T-helper 2 cell treated with Interferon-gamma antibody and Interleukin-4, amounts not matched to agents 5 μg/mL and 100 μg/mL, for 36 hours (primary cell): Measurements from ENCODE around the gene TTC33.
A peak's percentile ranks its signal among the peaks of the same experiment; 100 is the strongest.
"Not testable (repeated sequence)": the region's sequence is repeated elsewhere in the genome, so short reads cannot be mapped to it uniquely, and the experiment has no call there.

Experiments
- DNase-seq: peaks from one replicate; pipeline ENCODE4 v3.0.0; 2021; ENCODE audit warnings: low spot score
- H3K27ac Mint-ChIP-seq: one replicate; pipeline ENCODE4 v1.8.0; 2021; ENCODE audit warnings: mild to moderate bottlenecking, mixed read lengths
- H3K27me3 Mint-ChIP-seq: one replicate; pipeline ENCODE4 v1.8.0; 2021; ENCODE audit warnings: low read depth, mixed read lengths
- H3K36me3 Mint-ChIP-seq: one replicate; pipeline ENCODE4 v1.8.0; 2021; ENCODE audit warnings: low read depth, mixed read lengths
- H3K4me1 Mint-ChIP-seq: one replicate; pipeline ENCODE4 v1.8.0; 2021; ENCODE audit warnings: low read depth, mixed read lengths
- H3K4me3 Mint-ChIP-seq: one replicate; pipeline ENCODE4 v1.8.0; 2022; ENCODE audit warnings: mild to moderate bottlenecking, moderate library complexity, mixed read lengths
- H3K9me3 Mint-ChIP-seq: one replicate; pipeline ENCODE4 v1.8.0; 2021; ENCODE audit warnings: mixed read lengths

Gene TTC33

DNA sequence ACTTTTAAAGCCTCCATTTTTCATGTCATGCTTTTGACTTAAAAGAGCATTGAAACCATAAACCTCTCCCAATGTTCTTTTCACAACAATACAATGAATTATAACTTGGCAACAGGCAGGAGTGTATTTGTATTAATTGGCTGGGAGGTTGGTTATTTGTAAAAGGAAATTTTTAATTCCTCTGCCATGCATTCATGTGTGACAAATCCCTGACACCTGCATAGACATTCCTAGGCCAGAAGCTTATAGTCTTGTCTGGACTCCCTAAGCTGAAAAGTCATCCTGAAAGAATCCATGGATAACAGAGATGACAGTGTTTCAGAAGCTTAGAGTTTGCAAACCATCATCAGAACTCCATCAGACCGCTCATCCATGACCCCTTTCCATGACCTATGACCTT, 152.4 kb downstream of the TTC33 start:
- H3K36me3 Mint-ChIP-seq: peaks cover 5% of the 10 kb centered on the region
- no peak overlapping the region for H3K27ac Mint-ChIP-seq
- no peaks in the 10 kb centered on the region for H3K9me3 Mint-ChIP-seq
- H3K4me1 Mint-ChIP-seq: peaks cover 44% of the 10 kb centered on the region
- H3K27me3 Mint-ChIP-seq: no peaks in the 10 kb centered on the region
- no peak for DNase-seq
- H3K4me3 Mint-ChIP-seq: no peak overlapping the region

DNA sequence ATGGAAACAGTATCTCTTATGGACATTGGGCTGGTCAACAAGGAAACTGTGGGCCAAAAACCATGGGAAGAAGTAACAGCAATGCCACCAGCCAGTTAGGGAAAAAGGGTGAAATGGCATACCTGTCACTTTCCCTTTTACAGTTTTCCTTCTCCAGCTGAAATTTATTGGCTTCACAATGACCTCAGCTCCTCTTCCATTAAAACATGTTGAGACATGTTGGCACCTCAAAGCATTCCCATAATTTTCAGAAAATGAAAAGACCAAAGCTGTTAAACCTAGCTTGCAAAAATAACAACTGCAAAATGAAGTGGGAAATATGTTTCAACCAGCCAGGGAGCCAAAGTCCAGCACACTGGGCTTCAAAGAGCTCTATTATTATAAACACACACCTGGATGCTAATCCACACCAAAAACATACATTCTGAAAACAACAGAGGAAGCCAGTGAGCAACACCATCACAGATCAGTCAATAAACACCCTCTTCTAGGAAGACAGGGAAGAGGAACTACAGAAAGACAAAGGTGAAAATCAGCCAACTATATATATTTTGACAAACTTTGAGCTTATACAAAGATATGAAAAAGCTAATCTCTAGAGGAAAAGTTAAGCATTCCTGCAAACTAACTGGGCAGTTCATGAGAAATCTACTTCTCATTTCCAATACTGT, 154.4 kb downstream of the TTC33 start:
- peaks cover 49% of the 10 kb centered on the region for H3K4me1 Mint-ChIP-seq
- H3K27me3 Mint-ChIP-seq: no peaks in the 10 kb centered on the region
- no peak overlapping the region for H3K27ac Mint-ChIP-seq
- no peak for DNase-seq
- H3K36me3 Mint-ChIP-seq: peaks cover 6% of the 10 kb centered on the region
- H3K4me3 Mint-ChIP-seq: no peak overlapping the region
- no peaks in the 10 kb centered on the region for H3K9me3 Mint-ChIP-seq

DNA sequence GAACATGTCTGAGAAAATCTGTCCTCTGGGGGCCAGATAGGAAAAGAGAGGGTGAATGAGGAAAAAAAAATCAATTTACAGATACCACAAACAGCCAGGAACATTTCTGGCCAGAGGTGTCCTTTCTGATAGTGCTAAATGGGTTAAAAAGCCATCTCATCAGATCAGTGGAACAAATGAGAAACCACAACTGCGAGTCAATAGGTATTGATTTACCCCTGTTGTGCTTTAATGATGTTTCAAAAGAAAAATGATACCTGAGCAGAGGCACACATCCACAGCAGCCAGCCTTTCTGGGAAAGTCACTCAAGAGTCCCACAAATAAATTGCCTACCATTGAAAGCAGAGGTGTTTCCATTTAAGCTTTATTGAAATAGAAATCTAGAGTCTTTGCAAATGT, 155.4 kb downstream of the TTC33 start:
- peaks cover 6% of the 10 kb centered on the region for H3K36me3 Mint-ChIP-seq
- no peaks in the 10 kb centered on the region for H3K27me3 Mint-ChIP-seq
- no peak overlapping the region for H3K27ac Mint-ChIP-seq
- H3K9me3 Mint-ChIP-seq: no peaks in the 10 kb centered on the region
- DNase-seq: no peak
- H3K4me3 Mint-ChIP-seq: no peak overlapping the region
- peaks cover 41% of the 10 kb centered on the region for H3K4me1 Mint-ChIP-seq

- Mint-ChIP-seq H3K4me1 (peaks cover 38% of the 10 kb centered on the region), H3K36me3 (peaks cover 6% of the 10 kb centered on the region), H3K27me3 (no peaks in the 10 kb centered on the region), H3K9me3 (no peaks in the 10 kb centered on the region), H3K4me3 (no peak overlapping the region), H3K27ac (no peak overlapping the region)
- DNase-seq: no peak
These were observed 156.1 kb downstream of the TTC33 start for GRCh38 chr5:40599676-40600075.

GRCh38 chr5:40594811-40595210, 160.9 kb downstream of the TTC33 start:
- H3K27me3 Mint-ChIP-seq: no peaks in the 10 kb centered on the region
- peaks cover 11% of the 10 kb centered on the region for H3K9me3 Mint-ChIP-seq
- DNase-seq: no peak
- H3K4me3 Mint-ChIP-seq: no peak overlapping the region
- H3K36me3 Mint-ChIP-seq: peaks cover 11% of the 10 kb centered on the region
- no peak overlapping the region for H3K27ac Mint-ChIP-seq
- H3K4me1 Mint-ChIP-seq: peaks cover 42% of the 10 kb centered on the region

DNA sequence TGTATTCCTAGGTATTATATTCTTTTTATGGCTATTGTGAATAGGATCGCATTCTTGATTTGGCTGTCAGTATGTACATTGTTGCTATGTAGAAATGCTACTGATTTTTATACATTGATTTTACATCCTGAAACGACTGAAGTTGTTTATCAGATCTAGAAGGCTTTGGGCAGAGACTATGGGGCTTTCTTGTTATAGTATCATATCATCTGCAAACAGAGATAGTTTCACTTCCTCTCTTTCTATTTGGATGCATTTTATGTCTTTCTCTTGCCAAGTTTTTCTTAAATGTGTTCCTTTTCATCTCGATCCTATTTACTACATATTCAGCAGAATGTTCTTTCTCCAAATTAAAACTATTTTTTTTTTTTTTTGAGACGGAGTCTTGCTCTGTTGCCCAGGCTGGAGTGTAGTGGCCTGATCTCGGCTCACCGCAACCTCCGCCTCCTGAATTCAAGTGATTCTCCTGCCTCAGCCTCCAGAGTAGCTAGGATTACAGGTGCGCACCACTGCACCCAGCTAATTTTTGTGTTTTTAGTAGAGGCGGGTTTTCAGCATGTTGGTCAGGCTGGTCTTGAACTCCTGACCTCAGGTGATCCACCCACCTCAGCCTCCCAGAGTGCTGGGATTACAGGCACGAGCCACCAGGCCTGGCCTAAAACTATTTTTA, 163.9 kb downstream of the TTC33 start:
- DNase-seq, H3K36me3 Mint-ChIP-seq, H3K27me3 Mint-ChIP-seq: not testable (repeated sequence)
- Mint-ChIP-seq H3K27ac (peak overlapping the region; percentile 72), H3K4me3 (peak overlapping the region; percentile 57), H3K9me3 (peaks cover 11% of the 10 kb centered on the region), H3K4me1 (peaks cover 24% of the 10 kb centered on the region)

DNA sequence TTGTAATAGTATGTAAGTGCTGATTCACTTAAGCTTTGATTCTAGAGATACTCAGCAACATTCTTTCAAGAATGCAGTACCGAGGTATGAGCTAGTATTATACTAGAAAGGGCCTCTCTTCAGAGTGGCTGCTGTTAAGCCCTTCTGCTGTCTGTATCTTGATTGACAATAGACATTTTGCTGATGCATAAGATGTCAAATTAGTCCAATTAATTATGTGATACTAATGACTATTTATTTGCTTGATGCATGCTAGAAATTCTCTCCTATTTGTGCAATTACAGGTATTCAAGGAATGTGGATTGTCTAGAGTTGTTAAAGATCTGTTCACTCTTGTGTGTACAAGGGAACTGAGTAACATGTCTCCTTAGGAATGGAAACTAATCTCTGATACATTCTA, 168.4 kb downstream of the TTC33 start:
- DNase-seq: no peak
- no peak overlapping the region for H3K27ac Mint-ChIP-seq
- H3K27me3 Mint-ChIP-seq: no peaks in the 10 kb centered on the region
- H3K36me3 Mint-ChIP-seq: peaks cover 10% of the 10 kb centered on the region
- H3K4me1 Mint-ChIP-seq: peaks cover 21% of the 10 kb centered on the region
- H3K9me3 Mint-ChIP-seq: peaks cover 14% of the 10 kb centered on the region
- H3K4me3 Mint-ChIP-seq: no peak overlapping the region

- no peak overlapping the region for H3K27ac Mint-ChIP-seq
- H3K36me3 Mint-ChIP-seq: peaks cover 8% of the 10 kb centered on the region
- no peak overlapping the region for H3K4me3 Mint-ChIP-seq
- peaks cover 10% of the 10 kb centered on the region for H3K4me1 Mint-ChIP-seq
- no peak for DNase-seq
- no peaks in the 10 kb centered on the region for H3K27me3 Mint-ChIP-seq
- peaks cover 10% of the 10 kb centered on the region for H3K9me3 Mint-ChIP-seq
These were observed 170.1 kb downstream of the TTC33 start for GRCh38 chr5:40585537-40586267.

DNA sequence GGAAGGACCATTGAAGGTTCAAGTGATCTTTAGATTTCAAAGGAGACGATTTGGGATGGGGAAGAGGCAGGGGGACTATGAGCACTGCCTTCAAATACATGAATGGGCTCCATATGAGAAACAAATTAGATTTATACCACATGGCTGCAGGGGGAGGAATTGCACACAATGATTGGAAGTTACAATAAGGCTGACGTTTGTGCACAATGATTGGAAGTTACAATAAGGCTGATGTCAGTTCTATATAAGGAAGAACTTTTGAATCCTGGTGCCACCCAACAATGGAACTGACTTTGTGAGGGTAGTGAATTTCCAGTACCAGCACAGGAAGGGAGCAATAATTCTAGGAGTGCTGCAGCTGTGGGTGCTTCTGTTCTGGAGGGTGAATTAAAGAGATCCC, 171.7 kb downstream of the TTC33 start:
- Mint-ChIP-seq H3K4me3 (no peak overlapping the region), H3K36me3 (peaks cover 2% of the 10 kb centered on the region), H3K27me3 (no peaks in the 10 kb centered on the region), H3K27ac (no peak overlapping the region), H3K9me3 (peaks cover 3% of the 10 kb centered on the region), H3K4me1 (peaks cover 20% of the 10 kb centered on the region)
- no peak for DNase-seq

DNA sequence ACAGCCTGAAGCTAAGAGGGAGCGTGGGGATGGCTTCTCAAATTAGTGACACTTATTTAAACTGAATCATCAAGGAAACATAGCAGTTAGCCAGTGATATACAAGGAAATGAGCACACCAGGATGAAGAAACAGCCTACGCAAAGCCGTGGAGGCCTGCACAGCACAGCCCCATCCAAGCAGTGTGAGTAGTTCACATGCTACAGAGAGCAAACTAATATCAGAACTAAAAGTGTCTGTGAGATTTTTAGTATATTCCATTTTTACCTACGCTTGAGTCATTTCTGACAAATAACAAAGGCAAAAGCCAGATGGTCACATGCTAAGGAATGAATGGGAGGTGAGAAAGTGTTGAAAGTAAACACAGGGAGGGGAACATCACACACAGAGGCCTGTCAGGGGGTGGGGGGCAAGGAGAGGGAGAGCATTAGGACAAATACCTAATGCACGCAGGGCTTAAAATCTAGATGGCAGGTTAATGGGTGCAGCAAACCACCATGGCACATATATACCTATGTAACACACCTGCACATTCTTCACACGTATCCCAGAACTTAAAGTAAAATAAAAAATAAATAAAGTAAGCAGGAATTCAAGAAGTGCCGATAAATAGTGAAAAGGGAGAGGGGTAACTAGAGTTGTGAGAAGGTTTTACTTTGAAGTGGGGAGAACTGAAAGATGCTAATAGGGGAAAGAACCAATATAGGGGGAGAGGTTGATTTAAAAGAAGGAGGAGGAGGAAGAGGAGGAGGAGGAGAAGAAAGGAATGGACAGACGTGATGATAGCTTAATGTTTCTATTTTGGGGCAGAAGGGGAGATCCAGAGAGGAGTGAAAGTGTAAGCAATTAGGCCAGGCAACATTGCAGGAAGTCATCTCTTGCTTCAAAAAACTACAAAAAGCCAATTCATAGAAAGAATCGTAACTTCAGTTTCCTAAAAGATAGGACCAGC, 177.0 kb downstream of the TTC33 start:
- Mint-ChIP-seq H3K27me3 (no peaks in the 10 kb centered on the region), H3K27ac (peak overlapping the region; percentile 94), H3K4me3 (peak overlapping the region; percentile 81), H3K9me3 (no peaks in the 10 kb centered on the region), H3K36me3 (no peaks in the 10 kb centered on the region), H3K4me1 (peaks cover 32% of the 10 kb centered on the region)
- DNase-seq: peak; percentile 80

DNA sequence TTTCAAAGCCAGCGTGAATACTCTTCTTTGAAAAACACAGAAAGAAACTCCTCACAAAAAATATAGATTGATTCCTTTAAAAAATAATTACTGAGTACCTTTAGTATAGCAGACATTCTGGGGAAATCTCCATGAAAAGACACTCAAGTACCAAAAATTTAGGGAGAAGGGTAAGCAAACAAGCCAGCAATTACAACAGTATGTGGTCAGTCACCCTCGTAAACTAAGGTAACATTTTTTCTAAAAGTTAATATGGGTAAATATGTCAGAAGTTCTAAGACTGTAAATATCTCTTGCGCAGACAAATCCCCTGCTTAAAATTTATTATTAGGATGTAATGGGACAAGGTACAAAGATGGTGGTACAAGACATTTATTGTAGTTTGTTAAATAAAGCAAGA, 178.0 kb downstream of the TTC33 start:
- Mint-ChIP-seq H3K4me3 (peak overlapping the region; percentile 39), H3K4me1 (peaks cover 32% of the 10 kb centered on the region), H3K9me3 (no peaks in the 10 kb centered on the region), H3K36me3 (no peaks in the 10 kb centered on the region), H3K27ac (peak overlapping the region; percentile 55), H3K27me3 (no peaks in the 10 kb centered on the region)
- no peak for DNase-seq

DNA sequence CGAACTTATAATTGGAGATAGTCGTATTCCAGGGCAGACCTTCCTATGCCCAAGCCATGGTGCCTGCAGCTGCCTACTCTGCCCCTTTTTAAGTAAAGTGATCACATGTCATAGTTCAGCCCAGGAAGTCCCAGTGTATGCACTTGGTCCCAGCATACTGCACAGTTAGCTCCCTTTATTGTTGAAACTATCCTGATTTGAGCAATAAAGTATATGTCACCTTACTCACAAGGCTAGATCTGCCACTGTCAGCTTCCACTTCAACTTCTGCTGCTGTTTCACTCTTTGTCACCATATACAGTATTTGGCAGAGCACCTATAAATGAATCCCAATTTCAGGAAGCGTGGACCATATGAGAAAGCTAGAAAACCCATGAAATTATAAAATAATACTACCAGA, 179.8 kb downstream of the TTC33 start:
- no peak overlapping the region for H3K27ac Mint-ChIP-seq
- peaks cover 31% of the 10 kb centered on the region for H3K4me1 Mint-ChIP-seq
- DNase-seq: no peak
- no peaks in the 10 kb centered on the region for H3K36me3 Mint-ChIP-seq
- H3K27me3 Mint-ChIP-seq: no peaks in the 10 kb centered on the region
- peaks cover 5% of the 10 kb centered on the region for H3K9me3 Mint-ChIP-seq
- H3K4me3 Mint-ChIP-seq: no peak overlapping the region

DNA sequence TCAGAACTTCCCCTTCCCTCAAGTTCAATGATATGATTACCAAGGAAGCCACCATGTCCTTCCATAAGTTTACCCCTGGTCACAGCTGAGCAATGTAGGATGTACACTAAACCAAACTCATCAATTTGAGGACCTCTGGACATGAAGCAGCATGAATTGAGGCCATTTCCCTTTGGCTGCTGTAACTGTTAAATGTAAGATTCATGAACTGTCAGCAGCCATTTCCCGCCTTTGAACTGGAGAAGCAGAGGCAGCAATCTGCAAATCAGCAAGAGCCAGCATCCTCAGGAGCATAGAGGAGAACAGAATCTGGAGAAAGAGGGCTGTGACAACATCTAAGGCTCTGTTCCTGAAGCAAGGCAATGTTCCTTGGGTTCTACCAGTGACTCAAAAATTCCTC, 180.3 kb downstream of the TTC33 start:
- no peaks in the 10 kb centered on the region for H3K27me3 Mint-ChIP-seq
- H3K4me3 Mint-ChIP-seq: no peak overlapping the region
- no peaks in the 10 kb centered on the region for H3K36me3 Mint-ChIP-seq
- peaks cover 5% of the 10 kb centered on the region for H3K9me3 Mint-ChIP-seq
- no peak overlapping the region for H3K27ac Mint-ChIP-seq
- no peak for DNase-seq
- peaks cover 31% of the 10 kb centered on the region for H3K4me1 Mint-ChIP-seq
